ENCODE measurements around the gene NFU1. TPM values are rescaled to one million over a fixed set of nuclear protein-coding genes. Genes with fewer than 3 reads are reported as not detected.

Gene NFU1
- total RNA-seq (10 to 100 TPM; 16.0 to 20.4 (median 18.4) TPM), polyA plus RNA-seq (10 to 100 TPM; 32.4 to 40.6 TPM)

GRCh38 chr2:69436938-69437750 lies at the start of gene NFU1:
Gene NFU1, minus strand, starts transcription at chr2:69437435. Its CDS starts 13 bp downstream, at chr2:69437422.
- Histone ChIP-seq H3K27me3 (no peaks in the 10 kb centered on the region), H3K27ac (peak within 1 kb of the TSS; percentile 87 to 99 (median 96)), H3K4me3 (peak within 1 kb of the TSS; percentile 78 to 86 (median 82)), H3K36me3 (no peaks in the 10 kb centered on the region), H3K4me1 (peaks cover 0 to 14% (median 3%) of the 10 kb centered on the region in 3 donors), H3K9me3 (no peaks in the 10 kb centered on the region)
- 0% methylated on average over 60 of the region's 60 CpGs for WGBS, 2 donors
- FAIRE-seq (no peak), ATAC-seq (peak; percentile 91 to 97 (median 94)), DNase-seq (peak; percentile 88 to 95 (median 90))
- TF ChIP-seq CTCF (IDR thresholded peaks at IDR 0.05): peak; percentile 39 to 63 (median 47)
- intact Hi-C loops (cut with DNase I): loop anchor here in 1 of 3 donors (10.0 kb wide), 1 partner anchor 52 kb away; the partner anchor contains the start of gene GFPT1

GRCh38 chr2:69483696-69484095 lies 46.5 kb upstream of the NFU1 start:
- H3K4me3 ChIP-seq: no peak overlapping the region
- H3K27ac ChIP-seq: peak overlapping the region in 2 of 4 donors; percentile 50 to 80
- peak; percentile 87 for FAIRE-seq
- peak in 2 of 6 donors; percentile 25 to 29 for DNase-seq
- H3K36me3 ChIP-seq: no peaks in the 10 kb centered on the region
- peak; percentile 85 to 93 (median 90) for ATAC-seq
- peaks cover 15 to 27% (median 17%) of the 10 kb centered on the region in 3 donors for H3K4me1 ChIP-seq
- H3K9me3 ChIP-seq: no peaks in the 10 kb centered on the region
- no peak for TF ChIP-seq CTCF (IDR thresholded peaks at IDR 0.05)
- WGBS, 2 donors: 8 to 13% methylated on average over 3 of the region's 3 CpGs
- intact Hi-C loops (cut with DNase I): no loop called here
- H3K27me3 ChIP-seq: no peaks in the 10 kb centered on the region

- peaks cover 15 to 27% (median 17%) of the 10 kb centered on the region in 3 donors for H3K4me1 ChIP-seq
- FAIRE-seq (no peak), DNase-seq (no peak), ATAC-seq (peak; percentile 11 to 32 (median 15))
- H3K4me3 ChIP-seq: no peak overlapping the region
- peak overlapping the region in 1 of 4 donors; percentile 80 for H3K27ac ChIP-seq
- H3K36me3 ChIP-seq: no peaks in the 10 kb centered on the region
- 50 to 56% methylated on average over 4 of the region's 4 CpGs for WGBS, 2 donors
- H3K9me3 ChIP-seq: no peaks in the 10 kb centered on the region
- intact Hi-C loops (cut with DNase I): no loop called here
- H3K27me3 ChIP-seq: no peaks in the 10 kb centered on the region
- TF ChIP-seq CTCF (IDR thresholded peaks at IDR 0.05): no peak
Measured at GRCh38 chr2:69483024-69483423, 45.8 kb upstream of the NFU1 start.

- no peaks in the 10 kb centered on the region for H3K36me3 ChIP-seq
- 80 to 82% methylated on average over 3 of the region's 3 CpGs for WGBS, 2 donors
- no peak overlapping the region for H3K27ac ChIP-seq
- no peaks in the 10 kb centered on the region for H3K27me3 ChIP-seq
- H3K9me3 ChIP-seq: no peaks in the 10 kb centered on the region
- intact Hi-C loops (cut with DNase I): no loop called here
- no peak for TF ChIP-seq CTCF (IDR thresholded peaks at IDR 0.05)
- peaks cover 15 to 27% (median 17%) of the 10 kb centered on the region in 3 donors for H3K4me1 ChIP-seq
- DNase-seq: no peak
- FAIRE-seq: no peak
- no peak overlapping the region for H3K4me3 ChIP-seq
- no peak for ATAC-seq
Measured at GRCh38 chr2:69482471-69482870, 45.2 kb upstream of the NFU1 start.

- no peak overlapping the region for H3K4me3 ChIP-seq
- DNase-seq: no peak
- FAIRE-seq: no peak
- H3K36me3 ChIP-seq: no peaks in the 10 kb centered on the region
- TF ChIP-seq CTCF (IDR thresholded peaks at IDR 0.05): no peak
- no peak overlapping the region for H3K27ac ChIP-seq
- no peaks in the 10 kb centered on the region for H3K9me3 ChIP-seq
- ATAC-seq: no peak
- WGBS, 2 donors: 95 to 96% methylated on average over 1 of the region's 1 CpG
- intact Hi-C loops (cut with DNase I): no loop called here
- peaks cover 15 to 27% (median 17%) of the 10 kb centered on the region in 3 donors for H3K4me1 ChIP-seq
- no peaks in the 10 kb centered on the region for H3K27me3 ChIP-seq
Measured at GRCh38 chr2:69481421-69481820, 44.2 kb upstream of the NFU1 start.
